GM12878 (cell line): ENCODE data around the gene ASCC3. TPM values are rescaled to one million over a fixed set of nuclear protein-coding genes. Genes with fewer than 3 reads are reported as not detected.
A peak's percentile ranks its signal among the peaks of the same experiment; 100 is the strongest.

Experiments used
- ATAC-seq: fragments of 200-7000 bp; cut with Tn5 transposase; 3 replicates; pipeline ENCODE4 v1.9.1; 2020; ENCODE audit warnings: mild to moderate bottlenecking, moderate library complexity
- BruUV-seq: library from RNA; stranded (reverse); fragments of 400-500 nt; replicated peaks from 2 replicates; lab custom pipeline; 2021; lab: Mats Ljungman, UMichigan
- CTCF ChIA-PET: fragments of 300-600 bp; sonication (Branson Sonifier 250); formaldehyde crosslinking; extraction: SDS; loops from one replicate; lab custom pipeline; 2021; ENCODE audit warnings: inconsistent platforms; lab: Yijun Ruan, JAX
- POLR2A ChIA-PET: fragments of 350-600 bp; formaldehyde crosslinking; extraction: SDS; loops from one replicate; lab custom pipeline; 2021; ENCODE audit warnings: inconsistent platforms; lab: Charles Lee
- RAD21 ChIA-PET: fragments of 300-600 bp; sonication (Branson Sonifier 250); formaldehyde crosslinking; loops from one replicate; lab custom pipeline; 2023; ENCODE audit warnings: antibody characterized with exemption; ENCODE audit not compliant: unreplicated experiment; lab: Charles Lee
- SMC1A ChIA-PET: fragments of 300-600 bp; sonication (Branson Sonifier 250); formaldehyde crosslinking; loops from one replicate; lab custom pipeline; 2023; ENCODE audit not compliant: unreplicated experiment, uncharacterized antibody; lab: Charles Lee
- DNase-seq: peaks from one replicate; pipeline ENCODE4 v3.0.0-alpha.2; 2011; ENCODE audit warnings: low read depth, low spot score
- FAIRE-seq: peaks from 3 replicates; lab custom pipeline; 2011; peaks lifted over from hg19 to GRCh38; lab: Jason Lieb, UNC
- H2AFZ ChIP-seq: 2 replicates; pipeline ENCODE4 v1.6.0; 2011; ENCODE audit warnings: low read depth, low read length, control low read depth; ENCODE audit not compliant: control insufficient read depth
- H3K27ac ChIP-seq: 2 replicates; pipeline ENCODE4 v1.5.1; 2011; ENCODE audit warnings: control low read depth; ENCODE audit not compliant: control insufficient read depth, insufficient read depth
- H3K27me3 ChIP-seq, 2 experiments: replicated peaks in 1 of 2; 2 replicates each; pipeline versions ENCODE4 v1.6.0 to v1.6.1; 2011; ENCODE audit warnings: low read length in 1 of 2; ENCODE audit not compliant: control insufficient read depth in 2 of 2, insufficient read depth in 2 of 2
- H3K36me3 ChIP-seq, 2 experiments: 2 replicates each; pipeline ENCODE4 v1.5.1; 2011; ENCODE audit warnings: low read length in 1 of 2; ENCODE audit not compliant: control insufficient read depth in 2 of 2, insufficient read depth in 2 of 2
- H3K4me1 ChIP-seq: 2 replicates; pipeline ENCODE4 v1.6.1; 2011; ENCODE audit warnings: mild to moderate bottlenecking, low read length, moderate library complexity, mixed read lengths; ENCODE audit not compliant: control insufficient read depth, insufficient read depth
- H3K4me2 ChIP-seq: 2 replicates; pipeline ENCODE4 v1.6.0; 2011; ENCODE audit warnings: control low read depth; ENCODE audit not compliant: control insufficient read depth, insufficient read depth
- H3K4me3 ChIP-seq: fragments of 200-600 bp; sonication (generic); 2 replicates; pipeline ENCODE4 v1.5.1; 2016
- H3K79me2 ChIP-seq: 2 replicates; pipeline ENCODE4 v1.6.0; 2011; ENCODE audit warnings: low read length; ENCODE audit not compliant: control insufficient read depth, insufficient read depth
- H3K9ac ChIP-seq: 2 replicates; pipeline ENCODE4 v1.8.0; 2011; ENCODE audit warnings: low read length, control low read depth, mixed read lengths; ENCODE audit not compliant: control insufficient read depth, insufficient read depth
- H3K9me3 ChIP-seq: replicated peaks from 3 replicates; pipeline ENCODE4 v1.5.1; 2011; ENCODE audit warnings: mild to moderate bottlenecking, low read length; ENCODE audit not compliant: control insufficient read depth, insufficient read depth
- H4K20me1 ChIP-seq: 2 replicates; pipeline ENCODE4 v1.6.0; 2011; ENCODE audit not compliant: control insufficient read depth, insufficient read depth
- ASH2L ChIP-seq: fragments of 300-600, 200-600 bp; sonication (generic); IDR thresholded peaks from 2 replicates; pipeline ENCODE4 v1.6.1; 2017; ENCODE audit warnings: low read depth, mild to moderate bottlenecking, borderline replicate concordance
- CREB1 ChIP-seq: IDR thresholded peaks from 2 replicates; pipeline ENCODE4 v1.6.1; 2012; ENCODE audit warnings: low read depth, mild to moderate bottlenecking, inconsistent platforms
- EED ChIP-seq: sonication (generic); IDR thresholded peaks from 2 replicates; pipeline ENCODE4 v1.6.1; 2016; ENCODE audit warnings: antibody characterized with exemption, low read depth
- GABPA ChIP-seq: IDR thresholded peaks from 2 replicates; pipeline ENCODE4 v1.6.1; 2014; ENCODE audit warnings: antibody characterized with exemption, low read depth, mild to moderate bottlenecking, inconsistent platforms
- GATAD2B ChIP-seq: fragments of 450-650 bp; conservative IDR thresholded peaks from 2 replicates; pipeline ENCODE4 v1.6.1; 2017; ENCODE audit warnings: low read depth, mild to moderate bottlenecking, moderate library complexity
- JUNB ChIP-seq: IDR thresholded peaks from 2 replicates; pipeline ENCODE4 v1.6.1; 2016; ENCODE audit warnings: antibody characterized with exemption, mild to moderate bottlenecking
- KLF5 ChIP-seq: fragments of 450-650 bp; IDR thresholded peaks from 2 replicates; pipeline ENCODE4 v1.6.1; 2014; ENCODE audit warnings: mild to moderate bottlenecking; ENCODE audit not compliant: partially characterized antibody
- MEF2A ChIP-seq: IDR thresholded peaks from 2 replicates; pipeline ENCODE4 v1.6.1; 2011; ENCODE audit warnings: low read depth, mild to moderate bottlenecking, low read length, moderate library complexity; ENCODE audit not compliant: insufficient read depth
- NFXL1 ChIP-seq: fragments of 450-650 bp; IDR thresholded peaks from 2 replicates; pipeline ENCODE4 v1.6.1; 2017; ENCODE audit warnings: antibody characterized with exemption, mild to moderate bottlenecking, borderline replicate concordance
- PAX5 ChIP-seq: IDR thresholded peaks from 2 replicates; pipeline ENCODE4 v1.6.1; 2011; ENCODE audit warnings: low read depth, low read length, borderline replicate concordance
- RAD51 ChIP-seq: fragments of 450-650 bp; IDR thresholded peaks from 2 replicates; pipeline ENCODE4 v1.6.1; 2016; ENCODE audit warnings: moderate library complexity, mild to moderate bottlenecking, inconsistent platforms
- RELA ChIP-seq: fragments of 450-650 bp; IDR thresholded peaks from 2 replicates; pipeline ENCODE4 v1.8.0; 2014; ENCODE audit warnings: borderline replicate concordance; ENCODE audit not compliant: partially characterized antibody
- RELB ChIP-seq: fragments of 450-650 bp; IDR thresholded peaks from 2 replicates; pipeline ENCODE4 v1.6.1; 2017; ENCODE audit warnings: low read depth, mild to moderate bottlenecking, moderate library complexity
- RUNX3 ChIP-seq: IDR thresholded peaks from 2 replicates; pipeline ENCODE4 v1.6.1; 2012; ENCODE audit warnings: low read length, inconsistent platforms
- SMAD1 ChIP-seq: fragments of 450-650 bp; IDR thresholded peaks from 2 replicates; pipeline ENCODE4 v1.6.1; 2018; ENCODE audit warnings: mild to moderate bottlenecking, low read depth; ENCODE audit not compliant: partially characterized antibody
- STAT3 ChIP-seq: IDR thresholded peaks from 2 replicates; pipeline ENCODE4 v1.6.1; 2011; ENCODE audit warnings: low read depth, low read length, improper control_type of control experiment
- TAF1 ChIP-seq: IDR thresholded peaks from 2 replicates; pipeline ENCODE4 v1.6.1; 2011; ENCODE audit warnings: mild to moderate bottlenecking, low read depth, low read length, borderline replicate concordance
- TBL1XR1 ChIP-seq: IDR thresholded peaks from 2 replicates; pipeline ENCODE4 v1.6.1; 2012; ENCODE audit warnings: low read depth, low read length, improper control_type of control experiment
- YBX1 ChIP-seq: fragments of 450-650 bp; IDR thresholded peaks from 2 replicates; pipeline ENCODE4 v1.6.1; 2016; ENCODE audit warnings: antibody characterized with exemption
- ZNF622 ChIP-seq: fragments of 450-650 bp; IDR thresholded peaks from 2 replicates; pipeline ENCODE4 v1.6.1; 2017; ENCODE audit warnings: mild to moderate bottlenecking, inconsistent platforms
- WGBS: methylation state at CpG from one replicate; pipeline ENCODE4 v1.1.6; 2016; ENCODE audit warnings: low lambda C conversion rate; ENCODE audit not compliant: insufficient replicate concordance, insufficient coverage; ENCODE audit errors: missing lambda C conversion rate; 5-methylcytosine and 5-hydroxymethylcytosine counted together
- in situ Hi-C: fragments of 300-500 bp; cut with MboI; formaldehyde crosslinking; loops from 9 replicates; pipeline ENCODE4 v1.14.3; 2018; ENCODE audit warnings: mixed read lengths
- intact Hi-C: fragments of 100-400 bp; cut with micrococcal nuclease; formaldehyde crosslinking; loops from one replicate; pipeline ENCODE4 v1.14.2; 2022; ENCODE audit not compliant: unreplicated experiment
- polyA plus RNA-seq, 11 experiments: library from polyadenylated mRNA; depleted of rRNA in 4 of 11; unstranded in 6 of 11; stranded (reverse) in 5 of 11; fragments of >200 nt; fragmentation: Nextera tagmentation in 4 of 11; fragmentation: Illumina TruSeq in 1 of 11; extraction: Ambion mirVana in 4 of 11; extraction: Trizol in 1 of 11; gene quantifications; 1 replicate in 1 of 11; 2 replicates in 10 of 11; pipeline versions ENCODE4 v1.2.1 to v1.2.3, GENCODE V29; 2011 to 2016; ENCODE audit warnings: inconsistent platforms in 2 of 11, missing spikeins in 2 of 11, low read depth in 1 of 11
- total RNA-seq, 4 experiments: library from RNA; depleted of rRNA in 3 of 4; stranded (reverse); fragments of >200 nt in 3 of 4; fragmentation: Illumina TruSeq in 1 of 4; extraction: Trizol in 1 of 4; gene quantifications; 2 replicates each; pipeline versions ENCODE4 v1.2.1 to v1.2.3, GENCODE V29; 2013 to 2021
- TF ChIP-seq, protein P1 (sequence below): fragments of 450-650 bp; formaldehyde crosslinking; IDR thresholded peaks from 2 replicates; pipeline ENCODE4 v1.5.0; 2022; ENCODE audit warnings: mild to moderate bottlenecking, missing genetic modification characterization

The ASCC3 gene
- total and polyA plus RNA-seq, 10 of the 15 experiments (the other 5 are each of a cell fraction or from before 2014, with no cell fraction given): 19.9 to 76.2 (median 55.9) TPM

DNA sequence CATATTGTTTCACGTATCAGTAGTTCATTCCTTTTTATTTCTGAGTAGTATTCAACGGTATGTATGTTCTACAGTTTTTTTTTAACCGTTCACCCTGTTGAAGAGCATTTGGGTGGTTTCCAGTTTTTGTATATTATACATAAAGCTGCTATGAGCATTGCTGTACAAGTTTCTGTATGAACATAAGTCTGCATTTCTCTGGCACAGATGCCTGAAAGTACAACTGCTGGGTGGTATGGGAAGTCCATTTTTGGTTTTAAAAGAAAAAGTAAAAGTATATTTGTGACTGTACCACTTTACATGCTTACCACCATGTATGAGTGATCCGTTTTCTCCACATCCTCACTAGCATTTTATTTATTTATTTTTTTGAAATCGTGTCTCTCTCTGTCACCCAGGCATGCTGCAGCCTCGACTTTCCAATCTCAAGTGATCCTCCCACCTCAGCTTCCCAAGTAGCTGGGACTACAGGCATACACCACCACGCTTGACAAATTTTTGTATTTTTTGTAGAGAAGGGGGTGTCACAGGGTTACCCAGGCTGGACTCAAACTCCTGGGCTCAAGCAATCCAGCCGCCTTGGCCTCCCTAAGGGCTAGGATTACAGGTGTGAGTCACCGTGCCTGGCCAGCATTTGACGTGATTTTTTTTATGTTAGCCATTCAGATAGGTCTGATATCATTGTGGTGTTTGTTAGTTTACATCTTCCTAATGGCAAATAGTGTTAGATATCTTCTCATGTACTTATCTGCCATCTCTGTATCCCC is 405.4 kb downstream of the ASCC3 start:
- no TSS peak for BruUV-seq
- ChIA-PET SMC1A (interaction anchor here (1.2 to 3.6 kb wide), 6 partner anchors 138 to 371 kb away, joined by 3 to 16 read pairs (median 4); no protein-coding TSS in a partner anchor), RAD21 (interaction anchor here (1.0 to 4.7 kb wide), 4 partner anchors 11 to 474 kb away, joined by 3 to 22 read pairs (median 4); no protein-coding TSS in a partner anchor), CTCF (interaction anchor here (0.7 to 8.8 kb wide), 11 partner anchors 15 to 608 kb away, joined by 3 to 72 read pairs (median 4); no protein-coding TSS in a partner anchor), POLR2A (no interaction called here)
- H3K4me2 ChIP-seq: peak overlapping the region; percentile 70
- ATAC-seq (peak; percentile 82), DNase-seq (peak; percentile 47), FAIRE-seq (peak; percentile 13)
- H3K9ac ChIP-seq: no peak overlapping the region
- H3K4me1 ChIP-seq: peaks cover 16% of the 10 kb centered on the region
- intact Hi-C loops: loop anchor here (5.0 kb wide), 2 partner anchors 182 to 608 kb away; no protein-coding TSS in a partner anchor
- H3K4me3 ChIP-seq: no peak overlapping the region
- H3K9me3 ChIP-seq: no peaks in the 10 kb centered on the region
- in situ Hi-C loops: loop anchor here (5.0 kb wide), 1 partner anchor 363 kb away; no protein-coding TSS in a partner anchor
- H3K36me3 ChIP-seq: no peaks in the 10 kb centered on the region
- H3K27me3 ChIP-seq: no peaks in the 10 kb centered on the region
- no peak overlapping the region for H3K27ac ChIP-seq
- 1% methylated on average over 10 of the region's 10 CpGs for WGBS
- no peak overlapping the region; the same call in none of the 2 replicates for H2AFZ ChIP-seq
- no peaks in the 10 kb centered on the region for H3K79me2 ChIP-seq
- no peaks in the 10 kb centered on the region for H4K20me1 ChIP-seq
- TF ChIP-seq RUNX3: peak; percentile 56
- no peak for TF ChIP-seq RAD51
- TF ChIP-seq, protein P1, sequence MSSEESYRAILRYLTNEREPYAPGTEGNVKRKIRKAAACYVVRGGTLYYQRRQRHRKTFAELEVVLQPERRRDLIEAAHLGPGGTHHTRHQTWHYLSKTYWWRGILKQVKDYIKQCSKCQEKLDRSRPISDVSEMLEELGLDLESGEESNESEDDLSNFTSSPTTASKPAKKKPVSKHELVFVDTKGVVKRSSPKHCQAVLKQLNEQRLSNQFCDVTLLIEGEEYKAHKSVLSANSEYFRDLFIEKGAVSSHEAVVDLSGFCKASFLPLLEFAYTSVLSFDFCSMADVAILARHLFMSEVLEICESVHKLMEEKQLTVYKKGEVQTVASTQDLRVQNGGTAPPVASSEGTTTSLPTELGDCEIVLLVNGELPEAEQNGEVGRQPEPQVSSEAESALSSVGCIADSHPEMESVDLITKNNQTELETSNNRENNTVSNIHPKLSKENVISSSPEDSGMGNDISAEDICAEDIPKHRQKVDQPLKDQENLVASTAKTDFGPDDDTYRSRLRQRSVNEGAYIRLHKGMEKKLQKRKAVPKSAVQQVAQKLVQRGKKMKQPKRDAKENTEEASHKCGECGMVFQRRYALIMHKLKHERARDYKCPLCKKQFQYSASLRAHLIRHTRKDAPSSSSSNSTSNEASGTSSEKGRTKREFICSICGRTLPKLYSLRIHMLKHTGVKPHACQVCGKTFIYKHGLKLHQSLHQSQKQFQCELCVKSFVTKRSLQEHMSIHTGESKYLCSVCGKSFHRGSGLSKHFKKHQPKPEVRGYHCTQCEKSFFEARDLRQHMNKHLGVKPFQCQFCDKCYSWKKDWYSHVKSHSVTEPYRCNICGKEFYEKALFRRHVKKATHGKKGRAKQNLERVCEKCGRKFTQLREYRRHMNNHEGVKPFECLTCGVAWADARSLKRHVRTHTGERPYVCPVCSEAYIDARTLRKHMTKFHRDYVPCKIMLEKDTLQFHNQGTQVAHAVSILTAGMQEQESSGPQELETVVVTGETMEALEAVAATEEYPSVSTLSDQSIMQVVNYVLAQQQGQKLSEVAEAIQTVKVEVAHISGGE (CRISPR knock-in tag): no peak
- no peak for TF ChIP-seq NFXL1
- no peak for TF ChIP-seq SMAD1
- TF ChIP-seq RELB: peak; percentile 27; the same call in 1 of the 2 replicates
- TF ChIP-seq STAT3: no peak
- no peak for TF ChIP-seq RELA
- TF ChIP-seq YBX1: no peak
- TF ChIP-seq MEF2A: no peak
- TF ChIP-seq TBL1XR1: no peak
- TF ChIP-seq TAF1: no peak
- no peak for TF ChIP-seq ZNF622
- TF ChIP-seq GATAD2B: no peak
- TF ChIP-seq EED: no peak
- no peak for TF ChIP-seq KLF5
- no peak for TF ChIP-seq PAX5
- peak; percentile 67 for TF ChIP-seq JUNB
- TF ChIP-seq GABPA: 0 out of 2 replicates have a peak, but pooled peaks have one; percentile 24
- no peak for TF ChIP-seq CREB1
- no peak for TF ChIP-seq ASH2L
